ENCODE results near the gene MACROD2.

The MACROD2 gene

DNA sequence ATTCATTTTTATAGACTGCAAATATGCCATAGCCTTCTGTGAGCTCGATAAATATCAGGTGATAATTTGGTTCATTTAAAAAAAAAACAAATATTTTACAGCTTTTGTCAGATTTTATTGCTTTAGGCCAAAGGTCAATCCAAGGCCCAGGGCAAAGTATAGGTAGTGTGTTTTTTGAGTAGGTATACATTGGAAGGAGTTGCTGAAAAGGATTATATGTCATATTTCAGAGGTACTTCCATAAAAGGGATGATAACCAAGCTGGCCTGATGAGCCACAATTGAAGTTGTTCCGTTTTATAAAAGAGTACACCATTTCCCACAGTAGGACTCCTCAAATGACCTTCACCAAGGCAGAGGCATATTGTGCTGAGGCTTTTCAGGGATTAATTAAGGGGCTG, 794.9 kb downstream of the MACROD2 start:
- FAIRE-seq (no peak), DNase-seq (ENCODE audit: low spot score) (no peak)

GRCh38 chr20:14790771-14791620, 795.7 kb downstream of the MACROD2 start:
- DNase-seq (ENCODE audit: low spot score) (no peak), FAIRE-seq (no peak)

DNA sequence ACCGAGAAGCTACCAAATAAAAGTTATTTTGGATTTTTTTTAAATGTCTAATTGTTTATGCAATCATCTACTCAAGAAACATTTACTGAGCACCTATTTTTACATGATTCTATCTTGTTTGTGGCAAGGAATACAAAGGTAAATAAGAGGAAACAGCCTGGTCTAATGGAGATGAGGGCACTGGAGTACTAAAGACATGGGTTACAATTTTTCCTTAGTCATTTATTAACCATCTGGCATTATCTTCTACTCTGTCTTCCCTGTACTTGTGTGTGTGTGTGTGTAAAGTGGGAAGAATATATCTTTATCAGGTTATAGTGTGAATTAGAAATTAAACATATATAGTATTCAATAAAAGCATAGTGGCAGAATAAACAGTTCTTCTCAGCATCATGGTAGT, 797.6 kb downstream of the MACROD2 start:
- DNase-seq (ENCODE audit: low spot score): no peak
- FAIRE-seq: no peak

- DNase-seq (ENCODE audit: low spot score): no peak
- no peak for FAIRE-seq
Observed at GRCh38 chr20:14799545-14800216, 804.4 kb downstream of the MACROD2 start.

- FAIRE-seq (no peak), DNase-seq (ENCODE audit: low spot score) (no peak)
Observed at GRCh38 chr20:14800707-14801425, 805.5 kb downstream of the MACROD2 start.

GRCh38 chr20:14801591-14802325, 806.4 kb downstream of the MACROD2 start:
- FAIRE-seq (no peak), DNase-seq (ENCODE audit: low spot score) (no peak)

DNA sequence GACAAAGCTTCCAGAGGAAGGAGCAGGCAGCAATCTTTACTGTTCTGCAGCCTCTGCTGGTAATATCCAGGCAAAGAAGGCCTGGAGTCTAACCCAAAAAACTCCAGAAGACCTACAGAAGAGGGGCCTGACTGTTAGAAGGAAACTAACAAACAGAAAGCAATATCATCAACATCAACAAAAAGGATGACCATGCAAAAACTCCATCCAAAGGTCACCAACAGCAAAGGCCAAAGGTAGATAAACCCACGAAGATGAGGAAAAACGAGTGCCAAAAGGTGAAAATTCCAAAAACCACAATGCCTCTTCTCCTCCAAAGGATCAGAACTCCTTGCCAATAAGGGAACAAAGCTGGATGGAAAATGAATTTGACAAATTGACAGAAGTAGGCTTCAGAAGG, 811.9 kb downstream of the MACROD2 start:
- DNase-seq (ENCODE audit: low spot score) (no peak), FAIRE-seq (no peak)

GRCh38 chr20:14815340-14815739, 820.0 kb downstream of the MACROD2 start:
- FAIRE-seq (no peak), DNase-seq (ENCODE audit: low spot score) (no peak)

DNA sequence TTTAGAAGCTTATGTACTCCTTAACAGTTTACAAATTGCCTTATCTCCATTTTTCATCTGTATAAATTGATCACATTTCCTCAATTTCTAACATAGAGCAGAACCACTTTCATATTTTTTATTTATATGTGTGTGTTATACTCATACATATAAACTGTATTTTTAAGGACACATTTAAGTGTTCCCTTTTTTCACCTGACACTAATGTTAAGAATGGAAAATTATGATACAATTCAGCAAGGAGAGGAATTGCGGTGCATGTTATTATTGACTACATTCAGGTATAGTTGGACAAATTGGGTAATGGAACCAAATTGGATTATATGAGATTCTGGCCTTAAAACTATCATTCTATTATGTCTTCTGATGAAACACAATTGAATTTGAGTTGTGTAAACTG, 821.2 kb downstream of the MACROD2 start:
- no peak for DNase-seq (ENCODE audit: low spot score)
- FAIRE-seq: no peak

DNA sequence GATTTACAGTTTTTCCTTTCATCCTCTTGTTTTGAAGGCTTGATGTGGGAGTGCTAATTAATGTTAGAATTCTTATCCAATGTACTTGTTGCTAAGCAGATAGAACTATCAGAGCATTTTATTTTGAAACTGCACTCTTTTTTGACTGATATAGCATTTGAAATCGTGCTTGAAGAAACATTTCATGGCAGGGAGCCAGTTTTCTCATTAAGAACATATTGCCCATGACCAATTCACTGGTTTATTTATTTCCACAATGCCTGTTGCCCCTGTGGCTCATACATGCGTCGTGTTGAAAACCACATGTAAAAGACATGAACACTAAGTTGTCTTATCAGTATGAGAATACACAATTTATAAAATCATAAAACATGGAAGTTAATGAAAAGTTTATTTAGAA, 821.8 kb downstream of the MACROD2 start:
- FAIRE-seq: no peak
- no peak for DNase-seq (ENCODE audit: low spot score)

DNA sequence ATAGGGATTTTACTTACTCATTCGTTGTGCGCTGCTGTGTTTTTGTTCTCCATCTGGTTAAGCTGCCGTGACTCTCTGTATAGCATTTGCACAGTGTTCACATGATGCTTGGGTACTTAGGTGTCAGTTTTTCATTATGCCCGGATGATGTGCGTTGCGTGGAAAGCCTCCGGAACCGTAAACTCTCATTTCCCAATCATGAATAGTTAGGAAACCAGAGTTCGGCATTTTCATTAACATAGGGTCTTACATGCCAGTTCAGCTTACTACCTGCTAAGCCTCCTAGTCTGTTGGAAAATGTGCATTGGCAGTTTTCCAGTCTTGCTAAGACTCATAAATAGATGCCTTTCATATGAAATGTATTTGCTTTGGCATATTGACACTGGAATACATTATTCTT, 825.5 kb downstream of the MACROD2 start:
- DNase-seq (ENCODE audit: low spot score): no peak
- FAIRE-seq: no peak

- no peak for FAIRE-seq
- no peak for DNase-seq (ENCODE audit: low spot score)
Observed at GRCh38 chr20:14821251-14821650, 825.9 kb downstream of the MACROD2 start.

DNA sequence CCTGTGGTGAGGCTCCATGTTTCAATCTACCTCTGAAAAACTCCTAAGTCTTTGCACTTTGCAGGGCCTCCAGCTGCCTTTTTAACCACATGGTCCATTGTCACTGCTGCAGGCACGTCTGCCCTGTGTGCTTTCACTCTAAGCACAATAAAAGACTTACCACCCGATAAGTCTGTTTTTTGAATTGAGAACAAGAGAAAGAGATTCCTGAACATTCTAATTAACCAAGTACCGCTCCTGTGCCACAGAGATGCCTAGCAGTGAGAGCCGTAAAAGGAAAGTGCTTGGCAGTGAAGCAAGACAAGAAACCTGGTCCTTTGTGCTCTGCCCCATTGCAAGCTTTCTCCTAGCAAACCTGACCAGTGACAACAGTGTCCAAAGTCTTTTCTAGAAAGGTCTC, 829.7 kb downstream of the MACROD2 start:
- DNase-seq (ENCODE audit: low spot score): no peak

DNA sequence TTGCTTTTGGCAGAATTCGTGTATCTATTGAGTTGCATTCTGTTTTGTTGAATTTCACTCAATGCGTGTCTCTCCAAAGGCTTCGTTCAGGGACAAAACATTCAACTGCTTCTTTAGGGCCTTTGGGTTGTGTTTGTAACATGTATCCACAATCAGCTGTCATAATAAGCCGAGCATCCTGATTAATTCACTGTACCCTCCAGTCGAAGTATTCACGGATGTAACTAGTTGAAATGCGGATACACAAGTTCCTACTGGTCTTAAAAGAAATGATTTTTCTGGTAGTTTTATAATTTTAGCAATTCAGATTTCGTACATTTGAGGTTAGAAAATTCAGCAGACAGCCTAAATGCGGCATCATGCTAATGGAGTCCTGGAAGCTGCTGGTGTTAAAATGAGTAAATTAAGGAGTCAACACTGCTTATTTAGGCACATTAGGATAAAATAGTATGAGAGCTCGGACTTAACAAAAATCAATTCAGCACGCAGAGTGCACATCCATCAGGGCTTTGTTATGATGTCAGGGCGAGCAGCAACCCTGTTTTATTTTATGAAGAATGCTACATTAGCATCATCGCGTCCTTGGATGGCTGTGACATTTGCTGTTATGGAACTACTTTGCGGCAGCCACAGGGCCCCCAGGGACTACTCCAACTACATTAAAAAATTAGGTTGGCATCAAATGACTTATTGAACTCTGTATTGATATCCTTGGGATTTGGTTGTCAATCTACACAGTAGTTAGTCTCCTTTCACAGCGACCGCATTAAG, 831.4 kb downstream of the MACROD2 start:
- DNase-seq (ENCODE audit: low spot score) (no peak), FAIRE-seq (no peak)

More for the DNA sequence above, 829.7 kb downstream of the MACROD2 start:
- FAIRE-seq: no peak

- no peak for DNase-seq (ENCODE audit: low spot score)
- no peak for FAIRE-seq
Observed at GRCh38 chr20:14828459-14828858, 833.1 kb downstream of the MACROD2 start.

DNA sequence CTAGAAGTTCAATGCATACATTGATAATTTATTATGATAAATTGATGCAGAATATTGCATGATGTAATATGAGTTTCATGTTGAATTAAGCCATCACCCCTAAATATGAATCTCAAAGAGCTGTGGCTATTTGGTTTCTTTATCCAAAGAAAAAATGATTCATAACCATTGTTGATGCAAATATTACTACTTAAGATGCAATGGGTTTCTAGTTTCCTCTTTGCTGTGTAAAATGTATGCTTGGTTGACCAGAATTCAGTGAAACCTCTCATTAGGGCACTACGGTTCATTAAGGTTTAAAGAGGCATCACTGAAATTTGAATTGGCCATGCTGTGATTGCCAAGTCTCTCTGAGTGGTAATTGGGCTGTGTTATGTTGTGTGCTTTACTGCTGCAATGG, 834.6 kb downstream of the MACROD2 start:
- no peak for DNase-seq (ENCODE audit: low spot score)
- no peak for FAIRE-seq

- FAIRE-seq: no peak
- DNase-seq (ENCODE audit: low spot score): no peak
Observed at GRCh38 chr20:14830466-14830865, 835.1 kb downstream of the MACROD2 start.

DNA sequence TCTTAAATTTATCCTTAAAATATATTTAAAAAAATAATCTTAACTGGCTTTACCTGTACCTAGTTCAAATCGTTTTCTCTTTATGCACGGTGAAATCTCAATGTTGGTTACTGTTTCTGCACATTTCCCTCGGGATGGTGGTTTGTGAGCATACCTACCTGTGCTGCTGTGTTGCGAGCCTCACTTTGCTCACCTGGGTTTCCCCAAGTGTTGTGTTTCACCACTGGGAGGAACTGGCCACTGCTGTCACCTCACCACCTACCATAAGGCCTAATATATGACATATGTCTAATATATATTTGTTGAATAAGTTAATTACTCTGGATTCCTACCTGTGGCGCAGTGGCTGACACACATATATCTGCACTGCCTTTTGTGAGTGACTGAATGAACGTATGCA, 835.6 kb downstream of the MACROD2 start:
- FAIRE-seq (no peak), DNase-seq (ENCODE audit: low spot score) (no peak)

DNA sequence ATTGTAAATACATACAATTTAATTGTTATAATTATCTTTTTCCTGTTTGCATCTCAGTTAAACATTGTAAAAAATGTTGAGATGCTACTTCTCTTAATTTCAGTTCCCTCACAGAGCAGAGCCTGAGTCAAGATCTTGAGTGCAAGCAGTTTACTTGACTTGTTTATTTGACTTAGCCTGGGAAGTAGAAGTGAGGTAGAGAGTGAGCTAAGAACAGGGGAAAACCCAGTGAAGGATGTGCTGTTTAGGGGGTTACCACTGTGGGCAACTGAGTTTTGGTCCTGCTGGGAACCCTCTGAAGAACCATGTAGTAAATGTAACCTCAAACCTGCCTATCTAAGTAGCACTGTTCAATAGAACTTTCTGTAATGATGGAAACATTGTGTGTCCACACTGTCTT, 837.3 kb downstream of the MACROD2 start:
- DNase-seq (ENCODE audit: low spot score) (no peak), FAIRE-seq (no peak)

- no peak for FAIRE-seq
Observed at GRCh38 chr20:14838663-14839628, 843.6 kb downstream of the MACROD2 start.

More at GRCh38 chr20:14838663-14839628, 843.6 kb downstream of the MACROD2 start:
- DNase-seq (ENCODE audit: low spot score): no peak
